Measurements from ENCODE around the gene MYH15.
"Not testable (repeated sequence)": the region's sequence is repeated elsewhere in the genome, so short reads cannot be mapped to it uniquely, and the experiment has no call there.

MYH15 gene

DNA sequence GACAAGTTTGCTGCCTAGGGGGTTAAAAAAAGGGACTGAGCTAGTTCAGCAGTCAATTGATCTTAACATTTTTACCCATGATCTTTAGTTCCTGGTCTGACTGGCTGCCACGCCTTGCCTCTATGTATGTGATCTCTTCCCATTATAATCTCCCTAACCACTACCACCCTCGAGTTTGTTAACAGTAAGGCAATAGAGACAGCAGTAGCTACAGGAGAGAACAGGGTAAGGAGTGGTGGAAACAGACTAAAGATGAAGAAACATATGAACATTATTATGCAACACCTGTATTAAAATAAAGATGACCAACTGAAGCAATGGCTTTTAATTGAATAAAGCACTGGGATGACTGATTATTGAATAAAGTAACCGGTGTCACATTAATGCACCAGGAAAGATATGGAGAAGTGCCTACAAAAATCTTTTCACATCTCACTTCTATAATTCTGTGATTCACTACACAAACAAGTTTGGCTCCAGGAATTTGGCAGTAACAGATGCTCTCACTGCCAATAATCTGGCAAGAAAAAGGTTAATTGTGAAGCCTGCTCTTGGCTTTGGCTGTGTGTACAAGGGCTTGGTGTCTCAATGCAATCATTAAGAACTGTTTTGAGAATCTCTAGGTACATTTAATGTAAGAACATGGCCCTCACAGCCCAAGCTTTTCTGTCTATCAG is 118.3 kb downstream of the MYH15 start:
- DNase-seq (ENCODE audit: low spot score): no peak
- FAIRE-seq: no peak

DNA sequence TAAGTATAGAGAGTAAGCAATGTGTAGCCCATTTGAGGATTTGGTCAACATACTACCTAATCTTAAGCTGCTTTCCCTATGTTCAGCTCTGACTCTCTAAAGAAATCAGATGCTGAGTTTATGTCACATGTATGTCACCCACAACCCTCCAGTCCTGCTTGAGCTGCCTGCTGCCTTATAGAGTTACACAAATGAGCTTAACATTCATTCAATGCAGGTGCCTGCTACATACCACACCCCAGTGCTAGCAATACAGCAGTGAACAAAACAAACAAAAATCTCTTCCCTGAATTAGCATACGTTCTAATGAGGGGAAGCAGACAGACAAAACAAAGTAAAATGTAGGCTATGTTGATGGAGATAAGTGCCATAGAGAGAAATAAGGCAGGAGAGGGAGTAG is 121.0 kb downstream of the MYH15 start:
- no peak for FAIRE-seq
- DNase-seq (ENCODE audit: low spot score): no peak

DNA sequence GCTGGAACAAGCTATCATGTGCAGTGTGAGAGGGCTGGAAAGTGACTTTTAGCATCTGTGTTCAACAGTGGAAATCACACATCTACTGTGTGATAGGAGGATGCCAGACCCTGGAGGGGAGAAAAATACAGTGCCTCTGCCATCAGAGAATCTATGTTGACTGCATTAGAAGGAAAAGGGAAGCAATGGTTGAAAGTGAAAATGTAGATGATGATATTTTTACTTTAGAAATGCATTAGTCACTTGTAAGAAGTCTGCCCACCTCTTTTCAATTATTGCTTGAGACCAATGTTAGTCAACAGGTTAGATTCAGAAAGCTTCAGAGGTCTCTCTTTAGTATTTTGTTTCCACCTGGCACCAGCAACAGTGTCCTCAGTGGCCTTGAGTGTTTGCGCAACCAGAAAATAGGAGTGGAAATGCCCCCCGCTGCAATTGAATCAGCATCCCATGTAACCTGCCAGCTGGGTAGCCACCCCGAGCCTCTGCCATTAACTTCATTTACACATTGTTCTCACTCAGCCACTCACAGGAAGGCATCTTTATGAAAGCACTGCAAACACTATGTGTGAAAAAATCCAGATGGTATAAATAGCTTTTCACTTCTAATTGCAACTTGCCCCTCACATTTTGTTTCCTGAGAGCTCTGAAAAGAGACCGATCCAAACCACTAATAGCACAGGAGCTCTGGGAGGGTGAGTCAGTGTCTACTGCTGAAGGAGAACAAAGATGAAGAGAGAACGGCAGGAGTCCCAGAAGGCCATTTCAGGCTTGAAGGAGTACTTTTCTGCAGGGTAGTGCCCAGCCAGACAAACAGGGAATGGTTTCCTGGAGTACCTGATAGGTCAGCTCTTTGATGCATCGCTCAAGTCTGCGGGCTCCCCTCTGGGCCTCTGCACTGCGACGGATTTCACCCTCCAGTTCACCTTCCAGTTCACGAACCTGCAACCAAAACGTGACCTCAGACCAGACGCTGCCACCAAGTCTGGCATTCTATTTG is 122.0 kb downstream of the MYH15 start:
- FAIRE-seq (no peak), DNase-seq (ENCODE audit: low spot score) (no peak)

DNA sequence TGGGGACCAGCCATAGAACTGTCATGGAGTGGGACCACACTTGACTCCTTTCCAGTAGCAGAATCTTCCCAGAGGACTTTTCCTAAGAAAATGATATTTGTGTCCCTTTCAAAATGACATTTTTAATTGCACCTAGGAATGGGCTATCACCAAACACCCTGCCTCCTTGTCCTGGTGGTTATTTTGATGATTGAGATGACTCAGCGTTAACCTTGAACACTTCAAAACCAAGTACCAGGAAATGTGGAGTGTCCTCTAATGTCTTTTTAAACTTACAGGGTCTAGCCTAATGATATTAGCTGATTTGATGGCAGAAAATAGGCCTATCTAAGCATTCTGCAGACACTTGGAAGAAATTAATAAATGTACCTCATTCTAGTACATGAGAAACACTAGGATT is 123.3 kb downstream of the MYH15 start:
- FAIRE-seq (no peak), DNase-seq (ENCODE audit: low spot score) (no peak)

DNA sequence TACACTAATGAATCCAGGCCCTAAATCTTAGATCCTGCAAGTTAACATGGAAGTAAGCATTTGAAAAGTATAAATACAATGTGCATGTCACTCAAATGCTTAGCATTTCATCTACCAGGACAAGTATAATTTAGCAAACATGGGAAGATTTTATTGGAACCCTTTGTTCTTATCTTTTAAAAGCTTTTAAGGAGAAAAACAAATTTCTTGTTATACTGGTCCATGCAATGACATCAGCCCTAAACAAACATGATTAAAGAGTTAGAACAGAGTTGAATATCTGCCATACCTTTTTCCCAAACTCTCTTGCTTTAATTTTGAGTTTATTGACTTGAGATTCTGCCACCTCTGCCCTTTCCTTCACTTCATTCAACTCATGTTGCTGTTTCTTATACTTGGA is 127.1 kb downstream of the MYH15 start:
- FAIRE-seq (no peak), DNase-seq (ENCODE audit: low spot score) (no peak)

DNA sequence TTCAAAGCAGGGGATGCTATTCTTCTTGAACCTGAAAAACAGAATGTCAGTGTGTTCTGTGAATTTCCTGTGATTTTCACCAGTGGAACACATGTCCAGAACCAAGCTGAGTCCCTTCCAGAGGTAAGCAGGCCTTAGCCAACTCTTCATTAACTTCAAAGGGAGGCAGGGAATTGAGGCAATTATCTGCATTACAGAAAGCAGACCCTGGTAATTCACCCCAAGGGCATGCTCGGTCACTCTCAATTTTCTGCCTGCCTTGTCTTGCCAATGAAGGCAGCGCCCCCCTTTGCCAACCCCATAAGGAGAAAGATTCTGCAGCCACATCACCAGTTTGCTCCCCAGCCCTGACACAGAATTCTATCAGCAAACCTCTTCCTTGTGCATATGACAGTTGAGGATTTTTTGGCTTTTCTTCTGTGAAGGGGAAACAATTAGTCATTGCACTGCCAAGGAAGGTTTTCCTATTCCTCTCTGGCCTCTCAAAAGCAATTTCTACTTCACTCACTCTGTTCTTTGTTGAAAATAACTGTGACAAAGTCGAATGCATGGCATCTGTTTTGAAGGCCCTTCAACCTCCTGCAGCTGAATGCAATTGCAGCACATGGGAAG is 128.8 kb downstream of the MYH15 start:
- no peak for FAIRE-seq

DNA sequence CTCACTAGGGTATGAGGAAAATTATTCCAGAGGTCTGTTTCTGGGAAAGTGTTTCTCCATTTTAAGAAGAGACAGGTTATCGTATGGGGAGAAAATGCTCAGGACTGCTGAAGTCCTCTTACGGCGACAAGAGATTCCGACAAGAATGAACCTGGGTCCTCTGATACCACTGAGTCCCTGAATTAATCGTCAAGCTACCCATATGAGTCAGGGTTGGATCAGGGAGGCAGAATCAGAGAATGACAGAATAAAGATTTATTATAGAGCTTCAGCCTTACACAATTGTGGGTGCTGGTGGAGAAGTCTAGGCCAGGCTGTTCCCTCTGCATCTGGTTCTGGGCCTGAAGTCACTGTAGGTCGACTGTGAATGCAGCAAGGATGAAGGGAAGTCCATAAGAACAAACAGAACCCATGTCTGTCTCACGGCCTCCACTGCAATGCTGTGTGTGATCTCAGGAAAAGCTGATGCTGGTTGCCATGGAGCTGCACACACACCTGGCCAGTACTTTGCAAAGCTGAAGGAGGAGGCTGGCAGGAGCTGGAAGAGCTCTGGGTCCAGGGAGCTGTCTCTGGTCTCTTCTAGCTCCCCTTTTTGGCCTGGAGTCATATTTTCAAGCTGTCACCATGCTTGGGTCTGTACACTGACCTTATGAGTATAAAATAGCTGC is 130.1 kb downstream of the MYH15 start:
- DNase-seq (ENCODE audit: low spot score) (no peak), FAIRE-seq (no peak)

More for the DNA sequence above, 128.8 kb downstream of the MYH15 start:
- no peak for DNase-seq (ENCODE audit: low spot score)

DNA sequence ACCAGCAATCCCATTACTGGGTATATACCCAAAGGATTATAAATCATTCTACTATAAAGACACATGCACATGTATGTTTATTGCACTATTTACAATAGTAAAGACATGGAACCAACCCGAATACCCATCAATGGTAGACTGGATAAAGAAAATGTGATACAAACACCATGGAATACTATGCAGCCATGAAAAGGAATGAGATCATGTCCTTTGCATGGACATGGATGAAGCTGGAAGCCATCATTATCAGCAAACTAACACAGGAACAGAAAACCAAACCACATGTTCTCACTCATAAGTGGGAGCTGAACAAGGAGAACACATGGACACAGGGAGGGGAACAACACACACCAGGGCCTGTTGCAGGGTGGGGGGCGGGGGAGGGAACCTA is 131.4 kb downstream of the MYH15 start:
- FAIRE-seq; DNase-seq (ENCODE audit: low spot score): not testable (repeated sequence)

DNA sequence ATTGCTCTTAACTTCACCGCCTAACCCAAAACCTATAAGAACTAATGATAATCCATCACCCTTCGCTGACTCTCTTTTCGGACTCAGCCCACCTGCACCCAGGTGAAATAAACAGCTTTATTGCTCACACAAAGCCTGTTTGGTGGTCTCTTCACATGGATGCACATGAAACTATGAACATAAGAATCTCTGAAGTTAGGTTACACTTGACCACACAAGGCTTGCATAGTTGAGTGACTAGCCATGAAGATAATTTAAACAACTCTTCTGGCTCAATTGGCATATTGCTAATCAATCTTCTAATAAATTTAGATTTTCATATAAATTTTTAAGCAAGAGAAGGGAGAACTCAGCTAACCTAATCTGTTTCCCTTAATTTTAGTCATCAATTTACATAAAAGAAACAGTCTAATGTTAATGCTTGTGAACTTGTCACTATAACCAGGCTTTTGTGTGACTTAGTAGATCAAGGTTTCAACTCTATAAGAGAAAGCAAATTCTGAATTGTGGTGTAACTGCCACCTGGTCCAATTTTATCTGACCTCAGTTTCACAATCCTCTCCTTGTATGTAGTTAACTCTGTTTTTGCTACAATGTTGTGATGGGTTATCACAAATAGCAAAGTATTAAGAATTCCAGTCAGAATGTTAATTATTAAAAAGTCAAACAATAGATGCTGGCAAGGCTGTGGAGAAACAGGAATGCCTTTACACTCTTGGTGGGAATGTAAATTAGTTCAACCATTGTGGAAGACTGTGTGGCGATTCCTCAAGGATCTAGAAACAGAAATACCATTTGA is 132.0 kb downstream of the MYH15 start:
- DNase-seq (ENCODE audit: low spot score) (no peak), FAIRE-seq (no peak)

DNA sequence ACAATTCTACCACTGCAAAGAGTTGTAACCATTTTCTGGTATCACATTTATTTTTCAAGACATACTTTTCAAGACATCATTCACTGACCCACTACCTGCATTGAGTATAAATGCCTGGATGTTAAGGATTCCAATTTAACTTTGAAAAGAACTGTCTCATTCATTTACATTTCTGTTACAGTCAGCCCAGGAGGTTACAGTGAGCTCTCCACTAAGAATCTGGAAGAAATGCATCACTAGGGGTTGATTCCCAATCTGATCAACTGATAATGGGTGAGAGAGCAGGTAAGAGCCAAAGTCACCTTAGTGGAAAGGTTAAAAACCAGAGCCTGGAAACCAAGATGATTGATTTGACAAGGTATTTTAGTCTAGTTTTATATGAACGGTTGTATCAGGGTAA is 133.0 kb downstream of the MYH15 start:
- no peak for FAIRE-seq
- DNase-seq (ENCODE audit: low spot score): no peak

DNA sequence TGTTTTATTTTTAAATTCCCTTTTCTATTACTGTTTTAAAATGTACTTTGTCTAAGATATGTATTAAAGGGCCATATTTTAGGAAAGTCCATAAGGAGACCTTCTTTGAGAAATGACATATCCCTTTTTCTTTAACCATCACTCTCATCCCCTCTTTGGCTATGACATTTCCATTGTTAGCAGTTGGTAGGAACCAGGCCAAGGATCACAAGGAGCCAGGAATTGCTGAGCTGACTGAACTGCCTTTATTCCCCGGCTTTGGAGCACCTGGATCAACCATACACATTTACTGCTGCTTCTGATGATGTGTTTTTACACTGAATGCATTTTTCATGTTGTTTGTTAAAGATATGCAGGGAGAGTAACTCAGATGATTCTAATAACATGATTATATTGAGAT is 134.4 kb downstream of the MYH15 start:
- no peak for DNase-seq (ENCODE audit: low spot score)
- FAIRE-seq: no peak

DNA sequence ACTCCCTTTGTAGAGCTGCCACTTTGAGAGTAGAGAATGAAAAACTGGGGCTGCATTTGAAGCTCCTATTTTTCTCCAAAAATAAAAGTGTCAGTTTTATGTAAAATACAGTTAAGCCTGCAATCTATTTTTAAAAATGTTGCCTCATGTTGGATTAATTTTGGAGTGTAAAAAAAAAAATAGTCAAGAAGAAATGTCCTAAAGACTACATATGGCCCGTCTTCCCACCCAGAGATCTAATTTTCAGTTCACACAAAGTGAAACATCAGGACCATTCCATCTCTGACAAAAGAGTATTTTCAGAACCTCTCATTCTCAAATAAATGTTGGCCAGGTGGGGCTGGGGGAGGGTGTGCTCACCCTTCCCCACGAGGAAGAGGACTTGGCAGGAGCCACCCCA is 151.4 kb downstream of the MYH15 start:
- DNase-seq (ENCODE audit: low spot score): no peak
- FAIRE-seq: no peak

DNA sequence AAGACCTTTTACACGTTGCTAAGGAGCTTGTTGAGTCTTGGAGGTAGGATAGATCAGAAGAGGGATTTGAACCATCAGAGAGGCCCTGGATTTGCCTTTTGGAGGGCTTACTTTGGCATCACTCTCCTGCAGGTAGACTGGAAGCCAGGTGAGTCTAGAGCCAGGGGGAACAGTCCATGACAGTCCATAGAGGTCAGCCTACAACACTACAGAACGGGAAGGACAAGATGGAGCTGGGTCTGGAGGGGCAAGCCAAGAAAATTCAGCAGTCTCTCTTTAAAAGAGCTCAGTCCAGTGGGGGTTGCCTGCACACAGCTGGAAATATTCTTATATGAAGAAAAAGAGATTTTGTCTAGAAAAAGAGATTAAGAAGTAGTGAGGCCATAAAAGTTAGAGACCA is 153.4 kb downstream of the MYH15 start:
- FAIRE-seq: no peak
- no peak for DNase-seq (ENCODE audit: low spot score)

DNA sequence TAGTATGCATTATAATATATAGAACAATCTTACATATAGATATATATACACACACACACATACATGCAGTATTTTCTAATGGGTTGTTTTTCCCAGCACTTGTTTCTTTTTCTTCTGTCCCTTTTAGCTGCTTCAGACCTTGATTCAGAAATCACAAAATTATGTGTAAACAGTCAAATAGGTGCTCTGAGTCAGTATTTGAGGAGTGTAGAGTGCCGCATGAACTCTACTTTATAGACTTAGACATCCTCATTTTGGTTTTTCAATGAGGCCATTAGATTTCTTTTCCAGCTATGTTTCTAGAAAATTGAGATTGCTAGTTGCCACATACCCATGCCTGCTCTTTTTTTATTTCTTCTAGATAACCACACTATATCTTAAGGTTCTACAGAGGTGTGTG is 155.8 kb downstream of the MYH15 start:
- no peak for FAIRE-seq
- DNase-seq (ENCODE audit: low spot score): no peak

DNA sequence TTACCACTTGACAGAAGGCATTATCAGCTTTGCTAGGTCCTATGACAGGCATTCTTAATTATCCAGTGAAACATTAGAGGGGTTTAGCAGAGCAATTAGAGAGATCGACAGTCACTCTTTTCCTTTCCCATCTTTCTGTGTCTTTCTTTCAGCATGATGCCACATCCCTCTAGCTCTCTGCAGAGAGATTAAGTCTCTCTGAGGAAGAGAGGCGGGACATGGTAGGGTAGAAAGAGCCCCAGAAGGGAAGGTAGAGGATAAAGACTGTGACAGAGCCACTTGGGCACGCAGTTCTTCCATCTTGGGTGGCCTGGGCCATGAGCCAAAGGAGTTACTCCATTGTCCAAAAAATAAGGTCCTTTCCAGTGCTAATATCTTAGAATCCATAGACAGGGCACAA is 158.2 kb downstream of the MYH15 start:
- DNase-seq (ENCODE audit: low spot score) (no peak), FAIRE-seq (no peak)

DNA sequence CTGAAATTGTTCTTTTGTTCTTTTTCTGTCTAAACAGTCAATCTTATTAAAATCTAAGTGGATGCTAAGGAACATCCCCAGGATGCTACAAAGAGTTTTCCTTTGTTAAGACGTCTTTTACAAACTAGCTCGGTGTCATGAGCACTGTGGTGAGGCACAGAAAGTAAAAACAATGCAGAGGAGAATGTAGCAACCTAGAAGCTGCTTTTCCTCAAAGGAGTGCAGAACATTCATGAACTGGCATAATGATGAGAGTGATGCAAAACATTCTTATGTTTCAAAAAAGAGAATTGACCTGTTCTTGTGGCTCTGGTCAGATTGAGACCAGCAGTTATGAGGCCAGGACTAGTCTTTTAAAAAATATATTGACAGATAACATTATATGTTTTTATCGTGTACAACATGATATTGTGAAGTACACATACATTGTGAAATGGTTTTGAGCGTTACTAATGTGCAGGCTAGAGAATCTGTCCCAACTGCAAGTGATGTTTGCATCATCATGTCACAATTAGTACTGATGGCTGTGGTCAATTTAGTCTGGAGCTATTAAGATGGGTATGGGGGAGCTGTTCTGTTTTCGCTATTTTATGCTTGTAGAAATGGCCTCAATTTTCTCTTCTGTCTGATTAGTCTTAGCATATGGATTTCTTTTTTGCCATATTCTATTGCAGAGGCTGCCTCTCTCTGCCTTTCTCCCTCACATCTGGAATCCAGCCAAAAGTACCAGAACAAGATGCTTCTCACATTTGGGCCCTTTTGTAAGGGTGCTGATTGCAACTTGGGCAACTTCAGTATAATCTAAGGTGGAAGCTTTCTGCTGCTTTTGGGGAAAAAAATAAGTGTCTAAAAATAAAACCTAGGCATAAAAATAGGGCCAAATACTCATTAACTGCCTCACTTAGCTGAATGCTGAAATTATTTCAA is 163.8 kb downstream of the MYH15 start:
- no peak for FAIRE-seq
- DNase-seq (ENCODE audit: low spot score): no peak

DNA sequence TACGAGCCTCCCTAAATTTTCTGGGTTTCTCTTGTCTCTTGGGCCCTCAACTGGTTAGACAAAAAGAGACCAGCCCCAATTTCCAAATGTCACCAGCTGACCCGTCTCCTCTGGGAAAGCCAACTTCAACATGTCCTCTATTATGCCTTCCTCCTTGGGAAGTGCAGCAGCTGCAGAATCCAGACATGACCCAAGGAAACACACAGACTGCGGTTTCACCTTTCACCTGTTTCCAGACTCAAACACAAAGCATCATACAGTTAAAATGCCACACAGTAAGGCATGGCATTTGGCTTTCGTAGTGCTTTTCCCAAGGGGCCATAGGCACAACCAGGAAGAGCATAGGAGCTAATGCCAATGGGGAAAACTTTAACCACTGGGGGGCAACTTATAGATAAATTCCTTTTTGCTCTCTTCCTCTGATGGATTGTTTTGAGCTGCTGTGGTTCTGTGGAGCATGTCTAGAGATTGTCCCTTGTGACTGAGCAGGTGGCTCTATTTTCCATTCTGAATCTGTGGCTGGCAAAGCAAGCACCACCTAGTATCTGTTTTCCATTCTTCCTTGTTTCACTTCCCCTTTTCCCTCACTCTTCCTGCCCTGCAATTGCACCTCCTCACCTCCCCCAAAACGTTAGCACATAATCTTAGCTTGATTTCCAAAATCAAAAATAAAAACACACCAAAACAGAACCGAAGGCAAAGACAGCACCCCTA is 164.7 kb downstream of the MYH15 start:
- FAIRE-seq: no peak

DNA sequence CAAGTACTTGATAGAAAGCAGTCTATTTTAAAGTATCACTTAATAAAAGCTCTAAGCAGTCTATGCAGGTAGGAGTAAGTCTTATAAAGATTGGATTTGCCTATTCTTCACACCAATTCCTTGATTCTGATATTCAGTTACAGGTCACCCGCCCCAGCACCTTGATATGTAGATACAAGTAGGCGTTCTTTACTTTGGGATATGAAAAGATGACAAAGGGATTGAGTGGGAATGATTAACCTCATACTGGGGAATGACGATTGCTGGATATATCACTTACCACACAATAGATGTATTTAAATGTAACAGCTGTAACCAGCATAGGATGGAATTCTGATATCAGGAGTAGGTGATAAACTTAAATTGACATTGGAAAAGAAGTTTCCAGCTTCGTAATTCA is 166.9 kb downstream of the MYH15 start:
- FAIRE-seq: no peak
- DNase-seq (ENCODE audit: low spot score): no peak

More for the DNA sequence above, 164.7 kb downstream of the MYH15 start:
- no peak for DNase-seq (ENCODE audit: low spot score)

DNA sequence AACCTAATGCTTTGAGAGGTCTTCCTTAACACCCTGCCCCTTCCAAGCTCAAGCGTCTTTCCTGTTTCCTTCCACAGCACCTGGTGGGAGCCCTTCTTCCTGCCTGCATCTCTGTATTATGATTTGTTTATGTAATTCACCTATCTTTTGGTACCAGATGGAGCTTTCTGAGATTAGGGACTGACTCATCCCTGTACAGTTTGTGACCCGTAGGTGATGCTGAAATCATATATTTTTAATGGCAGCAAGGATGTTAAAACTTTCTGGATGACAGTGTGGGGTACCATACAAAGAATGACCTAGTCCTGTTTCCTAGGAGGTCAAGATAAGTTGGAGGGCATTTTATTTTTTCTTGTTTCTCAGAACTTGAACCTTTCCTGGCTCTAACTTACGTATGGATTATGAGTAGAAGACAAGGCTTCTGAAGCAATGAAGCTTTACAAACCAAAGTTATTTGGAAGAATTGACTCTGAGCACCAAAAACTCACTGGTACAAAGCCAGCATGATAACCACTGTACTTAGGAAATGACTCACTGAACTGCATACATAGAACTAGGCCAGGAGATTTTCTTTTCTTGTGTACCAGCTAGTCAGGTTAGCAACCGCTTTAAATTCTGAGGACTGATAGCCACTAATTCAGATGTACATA is 167.4 kb downstream of the MYH15 start:
- DNase-seq (ENCODE audit: low spot score) (no peak), FAIRE-seq (no peak)
